Hepatocyte (in vitro differentiated cells): ENCODE results near the gene NTSR1.

Source experiments
- EZH2 ChIP-seq: fragments of 200-600 bp; sonication (generic); IDR thresholded peaks from 2 replicates; pipeline ENCODE4 v1.6.1; 2016; ENCODE audit warnings: antibody characterized with exemption, mild to moderate bottlenecking, borderline replicate concordance
- TF ChIP-seq, protein P1 (sequence below): fragments of 200-600 bp; sonication (generic); IDR thresholded peaks from 2 replicates; pipeline ENCODE4 v1.5.1; 2016; ENCODE audit warnings: antibody characterized with exemption, mild to moderate bottlenecking; ENCODE audit not compliant: poor library complexity

- TF ChIP-seq, protein P1, sequence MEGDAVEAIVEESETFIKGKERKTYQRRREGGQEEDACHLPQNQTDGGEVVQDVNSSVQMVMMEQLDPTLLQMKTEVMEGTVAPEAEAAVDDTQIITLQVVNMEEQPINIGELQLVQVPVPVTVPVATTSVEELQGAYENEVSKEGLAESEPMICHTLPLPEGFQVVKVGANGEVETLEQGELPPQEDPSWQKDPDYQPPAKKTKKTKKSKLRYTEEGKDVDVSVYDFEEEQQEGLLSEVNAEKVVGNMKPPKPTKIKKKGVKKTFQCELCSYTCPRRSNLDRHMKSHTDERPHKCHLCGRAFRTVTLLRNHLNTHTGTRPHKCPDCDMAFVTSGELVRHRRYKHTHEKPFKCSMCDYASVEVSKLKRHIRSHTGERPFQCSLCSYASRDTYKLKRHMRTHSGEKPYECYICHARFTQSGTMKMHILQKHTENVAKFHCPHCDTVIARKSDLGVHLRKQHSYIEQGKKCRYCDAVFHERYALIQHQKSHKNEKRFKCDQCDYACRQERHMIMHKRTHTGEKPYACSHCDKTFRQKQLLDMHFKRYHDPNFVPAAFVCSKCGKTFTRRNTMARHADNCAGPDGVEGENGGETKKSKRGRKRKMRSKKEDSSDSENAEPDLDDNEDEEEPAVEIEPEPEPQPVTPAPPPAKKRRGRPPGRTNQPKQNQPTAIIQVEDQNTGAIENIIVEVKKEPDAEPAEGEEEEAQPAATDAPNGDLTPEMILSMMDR, result no peak
- no peak for TF ChIP-seq EZH2
Observed at GRCh38 chr20:62715201-62715600, 6.6 kb downstream of the NTSR1 start.
